ENCODE results near the gene NUP160.
"Not testable (repeated sequence)": the region's sequence is repeated elsewhere in the genome, so short reads cannot be mapped to it uniquely, and the experiment has no call there.

The NUP160 gene

DNA sequence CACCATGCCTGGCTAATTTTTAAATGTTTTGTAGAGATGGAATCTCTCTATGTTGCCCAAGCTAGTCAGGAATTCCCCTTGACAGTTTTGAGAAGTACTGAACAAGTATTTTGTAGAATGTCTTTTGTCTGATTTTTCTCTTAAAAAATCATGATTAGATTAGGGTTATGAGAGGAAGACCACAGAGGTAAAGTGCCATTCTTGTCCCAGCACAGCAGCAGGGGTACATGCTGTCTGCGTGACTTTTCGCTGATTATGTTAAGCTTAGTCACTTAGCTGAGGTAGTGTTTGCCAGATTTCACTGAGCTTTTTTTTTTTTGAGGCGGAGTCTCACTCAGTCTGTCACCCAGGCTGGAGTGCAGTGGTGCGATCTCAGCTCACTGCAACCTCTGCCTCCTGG is 13.6 kb upstream of the NUP160 start:
- DNase-seq (ENCODE audit: low read depth): no peak

- no peak for DNase-seq (ENCODE audit: low read depth)
Observed at GRCh38 chr11:47860536-47860935, 12.4 kb upstream of the NUP160 start.

GRCh38 chr11:47857892-47858543 is 9.9 kb upstream of the NUP160 start:
- DNase-seq (ENCODE audit: low read depth): no peak

- no peak for DNase-seq (ENCODE audit: low read depth)
Observed at GRCh38 chr11:47857485-47857884, 9.3 kb upstream of the NUP160 start.

DNA sequence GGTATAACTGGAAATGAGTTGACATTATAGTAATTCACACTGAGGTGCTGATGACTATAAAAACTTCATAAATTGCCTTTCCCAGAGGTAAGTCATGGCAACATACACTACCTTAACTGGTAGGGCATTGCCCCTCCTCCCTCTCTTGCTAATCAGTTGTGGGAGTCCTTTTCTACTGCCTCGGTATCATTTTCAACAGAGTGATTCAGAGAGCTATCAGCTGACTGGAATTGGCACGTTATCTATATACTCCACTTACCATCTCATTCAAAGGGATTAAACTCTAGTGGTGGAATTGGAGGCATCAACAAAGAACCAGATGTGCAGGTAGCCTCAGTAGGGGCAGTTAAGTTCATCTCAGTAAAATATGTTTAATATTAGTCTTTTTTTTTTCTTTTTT is 8.0 kb upstream of the NUP160 start:
- no peak for DNase-seq (ENCODE audit: low read depth)

DNA sequence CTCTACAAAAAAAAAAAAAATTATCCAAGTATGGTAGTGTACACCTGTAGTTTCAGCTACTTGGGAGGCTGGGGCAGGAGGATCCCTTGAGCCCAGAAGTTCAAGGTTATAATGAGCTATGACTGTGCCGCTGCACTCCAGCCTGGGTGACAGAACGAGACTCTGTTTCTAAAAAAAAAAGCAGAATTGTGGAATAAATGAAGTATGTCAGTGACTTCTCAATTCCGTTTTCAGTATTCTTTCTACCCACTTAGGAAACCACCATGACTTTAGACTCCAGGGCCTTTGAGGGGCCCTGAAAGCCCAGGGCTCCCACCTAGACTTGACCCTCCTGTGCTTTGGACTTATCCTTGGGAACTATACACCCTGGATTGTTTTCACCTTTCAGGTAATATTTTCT is 6.5 kb upstream of the NUP160 start:
- no peak for DNase-seq (ENCODE audit: low read depth)

GRCh38 chr11:47852053-47852452 is 3.9 kb upstream of the NUP160 start:
- no peak for DNase-seq (ENCODE audit: low read depth)

- no peak for DNase-seq (ENCODE audit: low read depth)
Observed at GRCh38 chr11:47850337-47850736, 2.2 kb upstream of the NUP160 start.

- no peak for DNase-seq (ENCODE audit: low read depth)
Observed at GRCh38 chr11:47848700-47849155, 578 bp upstream of the NUP160 start.

DNA sequence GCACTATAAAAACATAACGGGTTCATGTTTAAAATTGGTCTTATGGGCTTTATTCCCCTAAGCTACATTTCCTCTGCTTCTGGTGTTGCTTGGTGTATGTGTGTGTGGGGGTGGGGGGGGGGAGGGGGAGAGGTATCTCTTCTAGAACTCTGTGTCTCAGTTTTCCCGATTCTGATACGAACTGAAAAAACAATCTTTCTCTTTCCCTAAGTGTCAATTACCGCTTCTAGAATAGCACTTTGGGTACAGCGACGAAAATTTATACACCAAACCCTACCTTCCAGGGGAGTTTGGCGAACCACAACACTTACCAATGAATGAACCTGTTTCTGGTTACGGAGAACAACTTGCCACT is 636 bp downstream of the NUP160 start:
- DNase-seq (ENCODE audit: low read depth): no peak

- no peak for DNase-seq (ENCODE audit: low read depth)
Observed at GRCh38 chr11:47846998-47847397, 1.2 kb downstream of the NUP160 start.

DNA sequence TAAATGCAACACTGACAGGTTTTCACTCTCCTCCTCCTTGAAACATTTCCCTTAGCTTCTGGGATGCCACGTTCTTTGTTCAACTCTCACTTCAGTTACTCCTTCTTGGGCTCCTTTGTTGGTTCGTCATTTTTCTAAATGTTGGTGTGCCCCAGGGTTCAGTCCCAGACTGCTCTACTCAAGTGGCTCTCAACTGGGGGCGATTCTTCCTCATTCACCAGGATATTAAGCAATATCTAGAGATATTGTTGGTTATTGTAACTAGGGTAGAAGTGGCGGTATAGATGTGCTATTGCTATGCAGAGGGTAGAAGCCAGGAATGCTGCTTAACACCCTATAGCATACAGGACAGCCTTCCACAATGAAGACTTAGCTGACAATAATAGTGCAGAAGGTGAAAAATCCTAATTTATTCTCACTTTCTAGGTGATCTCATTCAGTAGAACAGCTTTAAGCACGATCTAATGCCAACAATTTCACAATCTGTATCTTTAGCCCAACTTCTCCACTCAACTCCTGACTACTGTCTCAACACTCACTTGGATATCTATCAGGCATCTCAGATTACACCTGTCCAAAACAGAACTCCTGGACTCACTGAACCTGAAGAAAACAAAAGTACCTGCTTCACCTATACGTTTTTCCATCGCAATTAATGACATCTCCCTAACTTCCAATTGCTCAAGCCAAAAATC is 4.6 kb downstream of the NUP160 start:
- DNase-seq (ENCODE audit: low read depth): no peak

- no peak for DNase-seq (ENCODE audit: low read depth)
Observed at GRCh38 chr11:47842749-47843148, 5.4 kb downstream of the NUP160 start.

DNA sequence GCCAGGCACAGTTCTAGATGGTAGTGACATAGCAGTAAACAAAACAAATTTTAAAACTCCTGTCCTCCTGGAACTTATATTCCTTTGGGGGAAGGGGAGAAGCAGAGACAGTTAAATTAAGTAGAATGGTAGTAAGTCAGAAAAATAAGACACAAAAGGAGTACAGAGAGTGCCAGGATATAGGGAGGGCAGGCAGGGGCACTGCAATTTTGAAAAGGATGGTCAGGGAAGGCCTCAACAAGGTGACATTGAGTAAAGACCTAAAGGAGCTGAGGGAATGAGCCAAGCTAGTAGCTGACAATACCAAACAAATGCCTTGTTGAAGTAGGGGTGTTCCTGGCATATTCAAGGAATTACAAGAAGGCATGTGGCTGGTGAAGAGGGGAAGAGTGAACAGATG is 10.2 kb downstream of the NUP160 start:
- no peak for DNase-seq (ENCODE audit: low read depth)

DNA sequence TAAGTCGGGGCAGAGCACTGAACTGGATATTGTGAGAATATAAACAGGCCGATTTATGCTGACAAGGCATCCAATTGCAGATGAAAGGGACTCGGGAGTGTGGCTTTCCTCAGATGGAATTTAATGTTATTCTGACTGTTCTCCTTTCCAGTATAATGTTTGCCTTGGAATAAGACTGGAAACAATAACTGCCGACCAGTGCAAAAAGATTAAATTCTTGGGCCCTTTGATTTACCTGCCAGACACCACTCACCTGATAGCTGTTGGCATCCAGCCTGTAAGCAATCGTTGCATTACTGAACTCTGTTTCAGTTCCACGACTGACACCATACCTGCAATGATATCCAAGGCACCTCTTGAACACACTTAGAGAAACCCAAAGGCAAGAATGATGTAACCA is 10.9 kb downstream of the NUP160 start:
- DNase-seq (ENCODE audit: low read depth): no peak

- DNase-seq (ENCODE audit: low read depth): not testable (repeated sequence)
Observed at GRCh38 chr11:47830013-47830412, 18.1 kb downstream of the NUP160 start.

GRCh38 chr11:47828284-47828683 is 19.9 kb downstream of the NUP160 start:
- DNase-seq (ENCODE audit: low read depth): no peak

DNA sequence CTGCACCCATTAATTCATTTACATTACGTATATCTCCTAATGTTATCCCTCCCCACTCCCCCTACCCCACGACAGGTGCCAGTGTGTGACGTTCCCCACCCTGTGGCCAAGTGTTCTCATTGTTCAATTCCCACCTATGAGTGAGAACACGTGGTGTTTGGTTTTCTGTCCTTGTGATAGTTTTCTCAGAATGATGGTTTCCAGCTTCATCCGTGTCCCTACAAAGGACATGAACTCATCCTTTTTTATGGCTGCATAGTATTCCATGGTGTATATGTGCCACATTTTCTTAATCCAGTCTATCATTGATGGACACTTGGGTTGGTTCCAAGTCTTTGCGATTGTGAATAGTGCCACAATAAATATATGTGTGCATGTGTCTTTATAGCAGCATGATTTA is 25.5 kb downstream of the NUP160 start:
- DNase-seq (ENCODE audit: low read depth): not testable (repeated sequence)

- no peak for DNase-seq (ENCODE audit: low read depth)
Observed at GRCh38 chr11:47819743-47820142, 28.4 kb downstream of the NUP160 start.

GRCh38 chr11:47800759-47801158 is 47.4 kb downstream of the NUP160 start:
- no peak for DNase-seq (ENCODE audit: low read depth)

DNA sequence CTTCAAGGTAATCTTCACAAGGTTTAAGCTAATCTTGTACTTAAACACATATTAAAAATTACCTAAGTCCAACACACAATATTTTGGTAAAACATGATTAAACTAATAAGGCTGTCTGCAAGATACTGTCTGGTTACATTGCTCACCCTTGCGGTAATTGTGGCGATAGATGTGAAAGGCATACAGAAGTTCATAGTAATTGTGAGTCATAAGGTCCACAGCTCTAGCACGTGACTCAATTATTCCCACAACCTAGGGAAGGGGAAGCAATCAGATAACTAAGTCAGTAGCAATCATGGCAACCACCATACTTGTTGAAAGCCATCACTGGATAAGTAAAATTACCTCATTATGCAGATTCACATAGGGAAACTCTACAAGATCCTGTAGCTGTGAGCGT is 50.5 kb downstream of the NUP160 start:
- DNase-seq (ENCODE audit: low read depth): no peak

- DNase-seq (ENCODE audit: low read depth): no peak
Observed at GRCh38 chr11:47791774-47792430, 56.2 kb downstream of the NUP160 start.

DNA sequence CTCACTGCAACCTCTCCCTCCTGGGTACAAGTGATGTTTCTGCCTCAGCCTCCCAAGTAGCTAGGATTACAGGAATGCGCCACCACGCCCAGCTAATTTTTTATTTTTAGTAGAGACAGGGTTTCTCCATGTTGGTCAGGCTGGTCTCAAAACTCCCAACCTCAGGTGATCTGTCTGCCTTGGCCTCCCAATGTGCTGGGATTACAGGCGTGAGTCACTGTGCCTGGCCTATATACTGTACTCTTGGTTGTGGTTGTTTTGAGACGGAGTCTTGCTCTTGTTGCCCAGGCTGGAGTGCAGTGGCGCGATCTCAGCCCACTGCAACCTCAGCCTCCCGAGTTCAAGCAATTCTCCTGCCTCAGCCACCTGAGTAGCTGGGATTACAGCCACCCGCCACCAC is 58.1 kb downstream of the NUP160 start:
- not testable (repeated sequence) for DNase-seq (ENCODE audit: low read depth)

Data from T-helper 22 cell (primary cell).